Breast epithelium (tissue), 3 donors: ENCODE measurements around the gene RPSA.

ENCODE experiments used
- CTCF ChIP-seq, 3 donors: fragments of 450-650 bp; IDR thresholded peaks; one replicate each; pipeline ENCODE4 v1.5.1; 2016 to 2017; ENCODE audit warnings: antibody characterized with exemption in 3 of 3, mild to moderate bottlenecking in 3 of 3, moderate library complexity in 3 of 3
- POLR2AphosphoS5 ChIP-seq, 3 donors: sonication (generic); formaldehyde crosslinking; IDR thresholded peaks; one replicate each; pipeline ENCODE4 v1.6.1; 2017; ENCODE audit warnings: antibody characterized with exemption in 3 of 3

- TF ChIP-seq CTCF (IDR thresholded peaks at IDR 0.05) (no peak), POLR2AphosphoS5 (IDR thresholded peaks at IDR 0.05) (no peak)
These were observed 19.0 kb upstream of the RPSA start for GRCh38 chr3:39387411-39387975.
